NOMO-1 (cell line): Measurements from ENCODE around the gene DUSP7.

ENCODE experiments used
- DNase-seq, 2 experiments: peaks; one replicate each; lab custom pipeline; 2025; ENCODE audit not compliant: unreplicated experiment in 2 of 2; lab: John Stamatoyannopoulos, UW

DUSP7 gene, protein sequence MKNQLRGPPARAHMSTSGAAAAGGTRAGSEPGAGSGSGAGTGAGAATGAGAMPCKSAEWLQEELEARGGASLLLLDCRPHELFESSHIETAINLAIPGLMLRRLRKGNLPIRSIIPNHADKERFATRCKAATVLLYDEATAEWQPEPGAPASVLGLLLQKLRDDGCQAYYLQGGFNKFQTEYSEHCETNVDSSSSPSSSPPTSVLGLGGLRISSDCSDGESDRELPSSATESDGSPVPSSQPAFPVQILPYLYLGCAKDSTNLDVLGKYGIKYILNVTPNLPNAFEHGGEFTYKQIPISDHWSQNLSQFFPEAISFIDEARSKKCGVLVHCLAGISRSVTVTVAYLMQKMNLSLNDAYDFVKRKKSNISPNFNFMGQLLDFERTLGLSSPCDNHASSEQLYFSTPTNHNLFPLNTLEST

DNA sequence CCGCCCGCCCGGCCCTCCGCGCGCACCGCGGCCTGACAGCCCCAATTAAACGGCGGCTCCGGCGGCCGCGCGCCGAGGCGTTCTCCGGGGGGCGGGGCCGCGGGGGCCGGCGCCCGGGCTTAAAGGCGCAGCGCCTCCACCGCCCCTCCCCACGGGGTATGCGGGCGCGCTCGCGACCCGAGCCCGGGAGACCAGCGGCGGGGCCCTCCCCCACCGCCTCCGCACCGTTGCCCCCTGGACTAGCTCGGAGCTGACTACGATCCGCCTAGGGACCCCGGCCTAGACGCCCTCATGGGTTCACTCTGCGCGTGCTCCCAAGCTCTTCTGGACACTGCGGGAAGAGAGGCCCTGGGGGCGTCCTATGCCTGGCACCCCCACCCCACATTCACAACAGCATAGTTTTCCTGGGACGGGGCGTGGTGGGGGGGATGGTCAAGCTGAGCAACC, at the start of gene DUSP7:
DUSP7 (minus strand) TSS at position 51 of the 447 bp plus-strand sequence. CDS start 205 bp downstream, outside the sequence.
- DNase-seq, result peak; percentile 58 to 81

DNA sequence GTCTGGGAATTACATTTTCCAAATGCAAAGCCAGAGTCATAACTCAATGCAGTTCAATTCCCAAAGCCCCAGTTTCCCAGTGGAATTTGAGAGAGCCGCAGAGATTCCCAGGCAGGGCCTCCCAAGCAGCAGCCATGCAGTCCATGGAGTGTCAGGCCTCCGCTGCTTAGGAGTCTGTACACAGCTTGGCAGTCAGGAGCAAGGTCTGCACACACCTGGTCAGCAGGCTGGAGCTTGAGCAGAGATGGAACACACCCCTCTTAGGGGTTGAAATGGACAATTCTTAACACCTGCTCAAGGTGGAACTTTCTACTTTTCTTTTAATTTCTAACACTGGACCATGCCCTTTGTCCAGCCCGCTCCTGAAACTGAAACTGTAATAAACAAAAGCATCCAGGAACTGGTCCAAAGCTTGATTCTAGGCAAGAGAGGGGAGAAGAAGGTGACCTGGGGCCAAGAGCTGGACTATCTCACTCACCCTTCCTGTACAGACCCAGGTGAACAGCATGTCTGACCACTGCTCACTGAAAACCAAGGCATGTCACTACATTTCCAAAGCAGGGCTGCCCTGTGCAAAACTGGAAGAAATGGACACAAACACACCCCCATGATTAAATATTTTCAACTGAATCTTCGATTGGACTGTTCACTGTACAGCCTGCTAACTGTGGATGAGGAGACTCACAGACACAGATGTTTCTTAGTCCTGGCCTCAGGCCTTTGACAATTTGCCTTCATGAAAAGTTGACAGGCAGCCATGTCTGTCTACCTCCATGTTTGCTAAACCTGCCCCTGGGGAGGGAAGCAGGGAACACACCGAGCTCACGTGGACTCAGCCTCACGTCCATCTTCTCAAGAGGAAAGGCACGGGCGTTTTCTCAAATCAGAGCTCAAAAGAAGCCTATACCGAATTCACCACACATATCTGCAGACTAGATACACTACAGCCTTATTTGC, 48.6 kb upstream of the DUSP7 start:
- no peak for DNase-seq

DNA sequence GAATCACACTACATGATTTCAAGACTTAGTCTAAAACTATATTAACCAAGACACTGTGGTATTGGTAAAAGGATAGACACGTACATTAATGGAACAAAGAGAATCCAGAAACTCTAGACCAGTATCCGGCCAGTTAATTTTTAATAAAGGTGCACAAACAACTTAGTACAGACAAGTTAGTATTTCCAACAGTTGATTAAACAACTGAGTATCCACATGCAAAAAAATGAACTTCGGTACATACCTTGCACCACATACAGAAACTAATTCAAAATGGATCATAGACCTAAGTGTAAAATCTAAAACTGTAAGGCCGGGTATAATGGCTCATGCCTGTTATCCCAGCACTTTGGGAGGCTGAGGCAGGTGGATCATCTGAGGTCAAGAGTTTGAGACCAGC, 46.6 kb upstream of the DUSP7 start:
- DNase-seq, result no peak

DNA sequence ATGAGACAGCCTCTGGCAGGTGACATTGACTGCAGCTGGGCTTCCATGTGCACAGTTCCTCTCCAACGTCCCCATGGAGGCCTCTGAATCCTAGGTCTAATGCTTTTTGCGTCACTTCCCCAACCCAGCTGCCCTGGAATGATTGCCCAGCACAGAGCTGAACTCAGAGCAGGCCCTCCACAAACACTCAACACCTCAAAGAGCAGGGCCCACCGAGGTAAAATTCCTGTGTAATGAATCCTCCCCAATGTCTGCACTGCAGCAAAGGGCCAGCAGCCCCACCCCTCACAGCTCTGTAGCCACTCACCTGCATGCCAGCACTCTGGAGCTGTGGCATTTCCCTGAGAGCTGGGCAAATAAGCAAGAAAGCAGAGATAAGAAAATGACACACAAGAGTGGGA, 42.6 kb upstream of the DUSP7 start:
- no peak for DNase-seq

DNA sequence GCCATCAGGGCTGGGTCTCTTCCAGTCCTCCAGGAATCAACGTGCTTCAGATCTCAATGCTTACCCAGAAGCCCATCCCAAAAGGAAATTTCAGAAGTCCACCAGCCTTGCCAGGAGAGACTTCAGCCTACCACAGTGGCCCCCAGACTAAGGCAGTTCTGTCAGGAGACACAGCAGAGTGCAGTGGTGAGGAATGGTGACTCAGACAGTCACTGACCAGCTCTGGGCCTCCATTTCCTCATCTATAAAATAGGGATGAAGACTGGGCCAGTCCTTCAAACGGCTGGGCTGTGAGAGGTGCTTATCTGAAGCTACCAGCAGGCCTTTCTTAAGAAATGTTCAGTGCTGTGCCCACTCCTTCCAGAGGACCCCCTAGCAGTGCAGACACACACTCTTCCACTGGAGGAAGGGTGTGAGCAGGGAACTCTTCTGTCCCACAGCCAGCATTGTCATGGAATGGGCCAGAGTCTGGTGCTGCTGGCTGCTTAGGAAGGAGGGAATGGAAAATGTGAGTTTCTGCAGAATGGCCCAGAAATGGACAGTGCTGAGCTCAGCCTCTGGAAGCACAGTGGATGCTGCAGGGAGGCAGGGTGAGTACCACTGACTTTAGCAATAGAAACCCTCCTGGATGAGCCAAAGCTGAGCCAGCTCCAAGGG, 41.6 kb upstream of the DUSP7 start:
- no peak for DNase-seq

DNA sequence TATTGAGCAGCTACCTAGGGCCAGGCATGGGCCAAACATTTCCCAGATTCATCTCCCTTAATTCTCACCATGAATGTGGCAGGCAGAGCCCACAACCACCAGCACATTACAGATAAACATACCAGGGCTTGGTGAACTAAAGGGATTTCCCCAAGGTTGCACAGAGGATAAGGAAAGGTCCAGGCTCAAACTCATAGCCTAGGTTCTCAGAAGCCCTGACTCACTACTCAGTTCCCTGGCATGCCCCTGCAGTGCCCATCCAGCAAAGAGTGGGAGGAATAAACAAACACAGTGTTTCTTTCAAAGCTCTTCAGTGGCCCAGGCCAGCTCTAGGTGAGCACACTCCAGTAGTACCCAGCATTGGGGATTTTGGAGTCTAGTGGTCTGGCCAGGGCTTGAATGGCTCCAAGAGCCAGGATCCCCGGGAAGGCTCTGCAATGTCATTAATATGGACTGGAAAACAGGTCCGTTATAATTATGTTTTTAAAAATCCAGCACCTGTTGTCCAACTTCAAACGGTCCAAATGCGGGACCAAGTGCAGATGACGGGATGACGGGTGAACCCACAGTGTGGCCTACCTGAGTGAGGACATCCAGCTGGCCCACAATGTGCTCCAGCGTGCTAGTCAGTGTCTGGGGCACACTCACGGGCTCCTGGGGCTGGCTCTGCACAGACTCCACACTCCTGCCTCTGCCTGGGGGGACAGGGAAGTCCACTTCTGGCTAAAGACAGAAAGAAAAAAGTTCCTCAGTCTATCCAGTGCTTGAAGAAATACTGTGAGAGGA, 39.8 kb upstream of the DUSP7 start:
- DNase-seq, result no peak

DNA sequence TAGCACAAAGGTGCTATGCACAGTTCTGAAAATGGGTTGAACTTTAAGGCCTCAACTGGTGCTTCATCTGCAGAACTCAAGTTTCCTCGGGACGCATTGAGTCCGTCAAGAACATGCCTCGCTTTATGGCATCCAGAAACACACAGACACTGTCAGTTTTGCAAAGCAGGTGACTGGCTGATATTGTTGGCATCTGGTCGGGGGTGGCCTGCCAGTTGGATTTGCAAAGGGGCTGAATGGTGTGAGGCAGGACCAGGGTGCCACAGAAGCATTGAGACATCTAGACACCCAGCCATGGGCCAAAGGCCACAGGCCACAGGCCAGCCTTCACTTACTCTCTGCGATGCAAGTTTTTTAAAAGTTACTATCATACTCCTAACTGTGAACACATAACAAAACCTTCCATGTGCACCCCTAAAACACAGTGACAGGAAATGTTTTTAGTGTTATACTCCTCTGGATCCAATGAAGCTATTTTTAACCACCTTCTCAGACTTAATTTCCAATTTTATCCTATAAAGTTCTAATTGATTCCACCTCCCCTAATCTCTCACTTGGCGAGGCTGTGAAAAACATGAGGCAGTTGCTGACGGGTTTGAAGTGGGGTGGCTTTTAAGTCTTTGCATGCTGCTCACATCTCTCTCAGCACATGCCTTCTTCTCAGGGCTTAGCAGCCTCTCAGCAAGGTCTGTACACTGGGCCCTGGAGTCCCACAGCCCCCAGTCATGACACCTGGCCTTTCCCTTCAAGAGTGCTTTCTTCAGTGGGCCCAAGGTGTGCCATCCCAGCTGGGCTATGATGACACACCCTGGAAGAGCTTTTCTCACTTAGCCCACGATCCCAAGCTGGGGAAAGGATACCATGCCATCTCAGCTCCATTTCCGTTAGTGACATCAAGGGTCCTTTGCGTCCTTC, 38.5 kb upstream of the DUSP7 start:
- DNase-seq, result no peak

DNA sequence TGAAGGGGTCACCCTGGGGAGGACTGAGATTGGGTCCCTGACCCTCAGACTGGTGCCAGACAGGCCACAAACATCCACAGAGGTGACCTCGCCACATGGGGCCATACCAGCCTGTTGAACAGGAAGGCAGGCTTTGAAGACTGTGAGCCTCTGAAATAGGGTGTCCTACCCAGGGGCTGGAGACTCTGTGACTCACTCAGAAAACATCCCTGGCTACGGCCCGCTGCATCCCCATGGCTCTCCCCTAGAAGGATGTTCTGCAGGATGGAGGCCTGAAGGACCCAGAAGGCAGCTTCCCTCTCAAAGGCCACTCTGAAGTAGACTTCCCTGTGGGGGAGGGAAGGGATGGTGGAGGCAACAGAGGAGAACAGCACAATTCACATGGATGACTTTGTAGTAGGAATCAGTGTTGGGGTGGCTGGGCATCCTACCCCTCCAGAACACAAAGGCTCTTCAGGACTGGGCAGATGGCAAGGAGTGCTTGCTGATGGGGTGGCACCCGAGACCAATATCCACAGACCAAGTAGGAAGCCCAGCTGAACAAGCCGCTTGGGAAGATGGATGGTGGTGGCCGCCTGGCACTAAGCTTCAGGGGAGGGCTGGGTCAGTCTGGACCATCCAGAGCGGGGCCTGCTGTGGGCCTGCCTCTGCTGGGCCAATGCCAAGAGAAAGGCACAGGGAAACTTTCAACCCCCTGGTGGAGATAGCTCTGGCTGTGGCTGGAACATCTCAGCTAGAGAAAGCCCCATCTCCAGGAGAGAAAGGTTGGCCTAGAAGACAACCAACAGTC, 37.6 kb upstream of the DUSP7 start:
- DNase-seq, result no peak

DNA sequence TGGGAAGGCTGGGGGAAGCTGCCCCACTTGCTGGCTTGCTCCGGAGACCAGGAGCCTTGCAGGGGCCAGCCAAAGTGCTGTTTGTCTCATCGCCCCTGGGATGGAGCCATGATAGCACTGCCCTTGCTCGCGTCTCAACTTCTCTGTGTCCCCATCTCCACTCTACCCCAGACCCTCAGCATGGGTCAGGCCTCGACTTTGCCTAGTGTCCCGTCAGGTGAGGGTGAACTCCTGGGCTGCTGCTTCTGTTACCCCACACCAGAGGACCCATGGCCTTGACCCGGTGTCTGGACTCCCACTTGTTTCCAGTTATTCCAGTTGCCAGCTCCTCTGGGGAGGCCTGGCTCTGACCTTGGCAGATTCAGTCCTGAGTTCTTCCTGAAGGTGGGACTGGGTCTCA, 36.5 kb upstream of the DUSP7 start:
- no peak for DNase-seq

DNA sequence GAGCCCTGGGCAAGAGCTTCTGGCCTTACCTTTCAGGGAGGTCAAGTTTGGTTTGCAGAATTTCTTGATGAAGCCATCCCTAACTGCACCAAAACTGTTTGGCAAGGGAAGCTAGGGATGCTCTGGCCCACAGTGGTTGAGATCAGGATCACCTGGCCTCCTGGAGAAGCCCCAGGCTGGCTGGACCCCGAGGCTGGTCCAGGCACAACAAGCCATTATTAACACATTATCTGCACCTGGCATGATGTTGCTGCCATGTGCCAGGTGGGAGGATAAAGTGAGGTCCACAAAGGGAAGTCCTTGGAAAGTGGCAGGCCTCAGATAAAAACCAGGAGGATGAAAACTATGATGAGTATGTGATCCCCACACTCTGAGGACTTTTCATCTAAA, 35.9 kb upstream of the DUSP7 start:
- no peak for DNase-seq

DNA sequence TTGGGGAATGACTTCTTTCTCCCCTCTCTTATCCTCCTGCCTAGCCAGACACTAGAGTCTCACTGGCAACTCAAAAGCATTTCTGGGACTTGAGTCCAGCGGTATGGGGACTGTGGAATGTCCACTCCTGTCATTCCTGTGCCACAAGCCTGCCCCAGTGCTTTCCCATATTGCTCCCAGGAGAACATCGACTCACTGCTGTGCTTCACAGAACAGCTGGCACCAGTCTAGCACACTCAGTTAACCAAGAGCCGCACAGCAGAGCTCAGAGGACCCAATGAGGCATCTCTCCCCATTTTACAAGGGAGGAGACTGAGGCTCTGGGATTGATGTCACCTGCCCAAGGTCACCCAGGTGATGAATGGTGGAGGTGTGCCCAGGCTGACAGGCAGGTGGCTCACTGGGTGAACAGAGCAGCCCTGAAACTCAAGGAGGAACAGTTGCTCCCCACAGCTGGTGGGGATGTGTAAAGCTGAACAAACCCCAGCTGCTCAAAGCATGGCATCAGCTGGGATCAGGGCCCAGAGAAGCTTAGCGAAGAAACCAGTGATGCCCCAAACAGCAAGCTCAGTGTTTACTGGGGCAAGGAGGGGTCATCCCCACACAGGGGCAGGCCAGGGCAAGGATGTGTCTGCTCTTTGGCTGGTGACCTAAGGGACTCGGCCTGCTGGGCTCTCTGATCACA, 35.4 kb upstream of the DUSP7 start:
- DNase-seq, result no peak

DNA sequence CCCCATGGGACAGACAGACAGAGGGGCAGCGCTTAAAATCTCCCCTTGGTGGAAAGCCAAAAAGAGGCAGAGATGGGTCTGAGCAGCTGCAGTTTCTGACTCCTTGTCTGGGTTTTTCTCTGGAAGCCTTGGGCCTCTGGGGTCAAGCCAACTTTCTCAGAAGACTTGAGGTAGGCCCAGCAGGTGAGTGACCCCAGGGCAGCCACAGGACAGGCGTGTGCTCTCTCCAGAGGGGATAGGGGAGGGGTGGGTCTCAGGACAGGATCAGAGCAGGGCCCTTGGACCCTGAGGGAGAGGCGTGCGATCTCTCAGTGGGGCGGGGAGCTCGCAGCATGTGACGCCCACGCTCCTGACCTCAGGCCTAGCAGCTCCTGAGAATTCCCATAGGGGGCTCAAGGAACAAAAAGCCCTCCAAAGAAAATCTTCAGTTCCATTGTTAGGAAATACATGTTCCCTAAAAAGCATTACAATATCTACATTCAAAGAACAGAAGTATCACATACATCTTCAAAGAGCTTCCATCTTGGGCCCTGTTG, 34.6 kb upstream of the DUSP7 start:
- DNase-seq, result no peak

DNA sequence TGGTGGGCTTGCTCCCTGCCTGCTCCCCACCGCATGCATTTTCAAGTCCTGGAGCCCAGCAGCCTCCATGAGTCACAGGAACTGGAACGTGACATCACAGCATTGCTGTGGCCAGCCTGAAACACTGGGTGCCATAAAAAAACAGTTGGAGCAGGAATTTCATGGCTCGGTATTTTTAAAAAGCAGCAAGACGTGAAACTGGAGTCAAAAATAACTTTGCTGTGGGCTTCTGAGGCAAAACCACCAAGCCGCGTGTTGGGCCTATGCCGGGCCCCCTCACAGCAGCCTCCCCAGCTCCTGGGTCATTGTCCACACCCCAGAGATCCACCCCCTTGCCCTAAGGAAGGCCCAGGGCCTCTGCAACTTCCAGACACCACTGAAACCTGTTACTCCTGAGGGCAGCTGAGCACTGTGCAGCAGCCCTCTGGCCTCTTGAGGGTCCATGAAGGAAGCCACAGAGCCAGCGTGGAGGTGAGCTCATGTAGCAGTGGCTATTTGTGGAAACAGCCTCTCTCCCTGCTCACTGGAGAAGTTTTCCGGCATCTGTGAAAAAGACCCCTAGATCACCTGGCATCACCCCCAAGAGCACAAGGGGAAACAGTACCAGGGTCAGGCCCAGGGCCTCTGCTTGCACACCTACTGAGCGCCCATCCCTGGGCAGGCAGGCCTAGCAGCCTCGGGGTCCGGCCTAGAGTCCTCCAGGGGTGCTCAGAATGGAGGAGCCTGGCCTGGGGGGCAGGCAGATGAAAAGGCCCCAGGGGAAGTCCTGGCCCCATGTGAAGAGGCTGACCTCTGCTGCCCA, 34.0 kb upstream of the DUSP7 start:
- DNase-seq, result no peak

DNA sequence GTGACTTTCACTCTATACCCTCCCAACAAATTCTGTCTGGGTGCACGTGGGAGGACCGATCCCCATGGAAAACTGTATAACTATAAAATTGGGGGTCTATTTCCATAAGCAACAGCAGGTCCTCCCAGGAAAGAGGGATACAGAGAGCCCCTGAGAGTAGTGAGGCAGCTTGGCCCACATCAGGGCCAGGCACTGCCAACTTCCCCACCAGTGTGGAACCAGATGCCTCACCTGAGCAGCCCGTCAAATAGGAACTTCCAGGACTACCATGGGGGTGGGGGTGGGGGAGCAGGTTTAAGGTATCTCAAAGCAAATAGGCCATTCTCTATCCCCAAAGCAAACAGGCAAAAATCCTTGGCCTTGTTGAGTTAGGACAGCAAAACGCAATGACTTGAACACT, 33.3 kb upstream of the DUSP7 start:
- DNase-seq, result no peak

DNA sequence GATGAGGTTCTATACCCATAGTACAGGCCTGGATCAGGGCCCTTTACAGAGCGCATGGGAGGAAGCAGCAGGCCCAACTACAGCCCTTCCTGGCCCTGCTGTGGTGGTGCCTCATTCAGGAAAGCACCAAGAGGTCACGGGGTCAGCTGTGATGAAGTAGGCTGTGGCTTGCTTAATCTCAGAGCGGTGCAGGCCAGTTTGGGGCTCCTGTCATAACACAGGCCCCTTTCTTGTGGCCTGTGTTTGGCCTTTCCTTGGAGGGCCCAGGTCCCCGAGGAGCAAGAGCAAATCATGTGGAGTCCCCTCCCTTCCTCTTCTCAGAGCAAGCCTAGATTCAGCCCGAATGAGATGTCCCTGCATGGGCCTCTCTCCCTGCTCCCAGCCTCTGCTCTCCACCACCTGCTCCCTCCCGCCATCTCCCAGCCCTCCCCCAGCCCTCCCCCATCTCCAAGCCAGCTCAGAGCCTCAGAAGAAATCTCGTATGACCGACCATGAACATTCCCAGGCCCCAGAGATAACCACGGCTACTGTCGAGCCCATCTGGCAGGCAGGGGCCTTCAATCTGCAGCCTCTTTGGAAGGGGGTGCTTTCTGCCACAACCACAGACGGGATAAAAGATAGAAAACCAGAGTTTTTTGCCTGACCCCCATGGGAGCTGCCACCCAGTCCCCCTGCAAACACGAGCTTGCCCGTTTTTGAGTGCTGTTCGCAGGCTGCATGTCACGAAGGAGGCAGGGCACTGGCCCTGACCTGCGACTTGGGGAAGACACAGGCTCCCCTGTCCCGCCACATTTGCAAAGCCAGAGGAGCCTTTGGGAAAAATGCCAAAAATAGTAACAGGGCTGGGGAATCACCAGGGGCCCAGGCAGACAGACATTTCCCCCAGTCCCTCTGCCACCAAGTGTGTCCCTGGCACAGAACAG, 32.3 kb upstream of the DUSP7 start:
- peak; percentile 59 to 63 for DNase-seq

DNA sequence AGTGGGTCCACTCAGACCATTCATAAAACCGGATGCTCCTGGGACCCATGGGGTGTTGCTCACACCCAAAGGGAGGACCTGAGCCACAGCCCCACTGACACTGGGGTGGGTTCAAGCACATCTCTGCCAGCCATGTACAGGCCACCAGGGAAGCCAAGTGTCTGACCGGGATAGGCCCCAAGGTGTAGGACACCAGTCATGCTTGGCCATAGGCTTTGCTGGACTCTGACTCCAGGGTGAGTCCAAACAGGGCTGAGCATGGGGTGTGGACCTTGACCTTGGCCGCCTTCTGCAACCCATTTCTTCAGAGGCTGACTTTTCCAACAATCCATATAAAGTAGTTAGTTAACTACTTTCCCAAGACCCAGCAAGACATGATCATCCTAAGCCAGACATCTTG, 31.4 kb upstream of the DUSP7 start:
- no peak for DNase-seq
